Mucosa of descending colon (tissue), 3 donors: ENCODE measurements around the gene PITX1. TPM values are rescaled to one million over a fixed set of nuclear protein-coding genes. Genes with fewer than 3 reads are reported as not detected.

Experiments
- ATAC-seq: fragments of 200-7000 bp; cut with Tn5 transposase; one replicate; pipeline ENCODE4 v1.9.1; 2020; ENCODE audit warnings: mild to moderate bottlenecking, moderate library complexity
- DNase-seq, 3 donors: peaks; one replicate each; pipeline ENCODE4 v3.0.0-alpha.2; 2020
- H3K36me3 ChIP-seq: fragments of 200-600 bp; one replicate; pipeline ENCODE4 v1.8.0; 2021; ENCODE audit warnings: low read depth, mild to moderate bottlenecking
- H3K4me1 ChIP-seq: fragments of 200-600 bp; one replicate; pipeline ENCODE4 v1.8.0; 2021; ENCODE audit warnings: low read depth, mild to moderate bottlenecking
- H3K4me3 ChIP-seq: fragments of 200-600 bp; one replicate; pipeline ENCODE4 v1.8.0; 2021; ENCODE audit warnings: mild to moderate bottlenecking
- H3K9me3 ChIP-seq: fragments of 200-600 bp; one replicate; pipeline ENCODE4 v1.8.0; 2021; ENCODE audit warnings: mild to moderate bottlenecking
- CTCF ChIP-seq: fragments of 200-600 bp; IDR thresholded peaks from one replicate; pipeline ENCODE4 v1.8.0; 2022; ENCODE audit warnings: antibody characterized with exemption, mild to moderate bottlenecking
- intact Hi-C, 2 donors: fragments of 100-400 bp; cut with DNase I in 1 of 2; cut with micrococcal nuclease in 1 of 2; formaldehyde crosslinking; loops; one replicate each; pipeline versions ENCODE4 v1.11.0 to v1.11.1; 2022; cut with DNase I, micrococcal nuclease
- total RNA-seq, 3 donors: library from RNA; stranded (reverse); fragmentation: NEBNext Ultra II Directional in 2 of 3; extraction: Animal tissue kit (Norgen Biotek cat#: 25700) in 2 of 3; gene quantifications; one replicate each; pipeline versions ENCODE4 v1.2.1 to v1.2.4, GENCODE V29; 2021 to 2023
- donor health status: DM: no; HTN: no; CAD: no; lungs with moderate emphysema.
- donor health status: DM: no; HTN: no; CAD: no.
- donor health status: DM: no; HTN: yes; CAD: no.

Gene PITX1
- total RNA-seq, 3 donors from 2014 or later = 5.0 to 10.7 (median 6.2) TPM

- ATAC-seq (peak; percentile 24), DNase-seq (peak in 1 of 3 donors; percentile 19)
- no peaks in the 10 kb centered on the region for H3K36me3 ChIP-seq
- H3K9me3 ChIP-seq = no peaks in the 10 kb centered on the region
- intact Hi-C loops = no loop called here
- no peak for TF ChIP-seq CTCF
- H3K4me3 ChIP-seq = no peak overlapping the region
- no peaks in the 10 kb centered on the region for H3K4me1 ChIP-seq
Observed at GRCh38 chr5:135047347-135047695, 13.3 kb upstream of the PITX1 start.

- TF ChIP-seq CTCF = no peak
- H3K4me1 ChIP-seq = no peaks in the 10 kb centered on the region
- no peak for ATAC-seq
- DNase-seq = peak in 1 of 3 donors; percentile 4
- H3K9me3 ChIP-seq = no peaks in the 10 kb centered on the region
- no peak overlapping the region for H3K4me3 ChIP-seq
- intact Hi-C loops = no loop called here
- H3K36me3 ChIP-seq = no peaks in the 10 kb centered on the region
Observed at GRCh38 chr5:135046661-135047346, 12.8 kb upstream of the PITX1 start.

- Histone ChIP-seq H3K9me3 (no peaks in the 10 kb centered on the region), H3K36me3 (no peaks in the 10 kb centered on the region), H3K4me1 (peaks cover 1% of the 10 kb centered on the region), H3K4me3 (no peak overlapping the region)
- intact Hi-C loops = no loop called here
- no peak for TF ChIP-seq CTCF
- DNase-seq (no peak), ATAC-seq (no peak)
Observed at GRCh38 chr5:135045488-135045887, 11.5 kb upstream of the PITX1 start.

- ATAC-seq = no peak
- H3K9me3 ChIP-seq = no peaks in the 10 kb centered on the region
Observed at GRCh38 chr5:135042595-135042994, 8.6 kb upstream of the PITX1 start.

GRCh38 chr5:135041726-135042125 lies 7.7 kb upstream of the PITX1 start:
- peak in 1 of 3 donors; percentile 2 for DNase-seq
- H3K9me3 ChIP-seq = no peaks in the 10 kb centered on the region
- no peak for TF ChIP-seq CTCF
- H3K4me3 ChIP-seq = no peak overlapping the region
- H3K4me1 ChIP-seq = peaks cover 14% of the 10 kb centered on the region
- H3K36me3 ChIP-seq = no peaks in the 10 kb centered on the region
- intact Hi-C loops = no loop called here
- no peak for ATAC-seq

More at GRCh38 chr5:135042595-135042994, 8.6 kb upstream of the PITX1 start:
- Histone ChIP-seq H3K36me3 (no peaks in the 10 kb centered on the region), H3K4me3 (no peak overlapping the region), H3K4me1 (peaks cover 14% of the 10 kb centered on the region)
- intact Hi-C loops = no loop called here
- no peak for TF ChIP-seq CTCF
- DNase-seq = peak in 1 of 3 donors; percentile 7
